Measurements from ENCODE around the gene DAAM2.
A peak's percentile ranks its signal among the peaks of the same experiment; 100 is the strongest.

Gene DAAM2

GRCh38 chr6:39808346-39808745 lies 16.2 kb downstream of the DAAM2 start:
- H3K9ac ChIP-seq (ENCODE audit: low read length): no peak overlapping the region
- no peak overlapping the region for H3K27ac ChIP-seq (ENCODE audit: low read depth, low read length)
- H3K9me3 ChIP-seq (ENCODE audit: low read length): no peaks in the 10 kb centered on the region
- no peaks in the 10 kb centered on the region for H3K27me3 ChIP-seq (ENCODE audit: control insufficient read depth in 1 of 2, insufficient read depth in 2 of 2, low read length in 2 of 2)
- H3K4me3 ChIP-seq (ENCODE audit: low read depth in 1 of 2, low read length in 2 of 2): no peak overlapping the region
- no peaks in the 10 kb centered on the region for H3K36me3 ChIP-seq (ENCODE audit: insufficient read depth, low read length)
- peaks cover 53% of the 10 kb centered on the region for H3K4me1 ChIP-seq (ENCODE audit: insufficient read depth, low read length)

- Histone ChIP-seq H3K27me3 (ENCODE audit: control insufficient read depth in 1 of 2, insufficient read depth in 2 of 2, low read length in 2 of 2) (no peaks in the 10 kb centered on the region), H3K27ac (ENCODE audit: low read depth, low read length) (no peak overlapping the region), H3K4me1 (ENCODE audit: insufficient read depth, low read length) (peaks cover 46% of the 10 kb centered on the region), H3K9me3 (ENCODE audit: low read length) (no peaks in the 10 kb centered on the region), H3K4me3 (ENCODE audit: low read depth in 1 of 2, low read length in 2 of 2) (no peak overlapping the region), H3K9ac (ENCODE audit: low read length) (no peak overlapping the region), H3K36me3 (ENCODE audit: insufficient read depth, low read length) (no peaks in the 10 kb centered on the region)
These were observed 16.8 kb downstream of the DAAM2 start for GRCh38 chr6:39808964-39809363.

- H3K4me1 ChIP-seq (ENCODE audit: insufficient read depth, low read length): peaks cover 48% of the 10 kb centered on the region
- no peaks in the 10 kb centered on the region for H3K27me3 ChIP-seq (ENCODE audit: control insufficient read depth in 1 of 2, insufficient read depth in 2 of 2, low read length in 2 of 2)
These were observed 19.7 kb downstream of the DAAM2 start for GRCh38 chr6:39811835-39812345.

GRCh38 chr6:39812496-39812852 lies 20.3 kb downstream of the DAAM2 start:
- no peak overlapping the region for H3K4me3 ChIP-seq (ENCODE audit: low read depth in 1 of 2, low read length in 2 of 2)
- H3K9ac ChIP-seq (ENCODE audit: low read length): no peak overlapping the region
- H3K36me3 ChIP-seq (ENCODE audit: insufficient read depth, low read length): peaks cover 9% of the 10 kb centered on the region
- no peaks in the 10 kb centered on the region for H3K27me3 ChIP-seq (ENCODE audit: control insufficient read depth in 1 of 2, insufficient read depth in 2 of 2, low read length in 2 of 2)
- H3K27ac ChIP-seq (ENCODE audit: low read depth, low read length): no peak overlapping the region
- no peaks in the 10 kb centered on the region for H3K9me3 ChIP-seq (ENCODE audit: low read length)
- H3K4me1 ChIP-seq (ENCODE audit: insufficient read depth, low read length): peaks cover 54% of the 10 kb centered on the region

More at GRCh38 chr6:39811835-39812345, 19.7 kb downstream of the DAAM2 start:
- Histone ChIP-seq H3K9ac (ENCODE audit: low read length) (no peak overlapping the region), H3K27ac (ENCODE audit: low read depth, low read length) (no peak overlapping the region), H3K9me3 (ENCODE audit: low read length) (no peaks in the 10 kb centered on the region), H3K36me3 (ENCODE audit: insufficient read depth, low read length) (peaks cover 9% of the 10 kb centered on the region), H3K4me3 (ENCODE audit: low read depth in 1 of 2, low read length in 2 of 2) (no peak overlapping the region)

- Histone ChIP-seq H3K9ac (ENCODE audit: low read length) (no peak overlapping the region), H3K27ac (ENCODE audit: low read depth, low read length) (no peak overlapping the region), H3K4me3 (ENCODE audit: low read depth in 1 of 2, low read length in 2 of 2) (no peak overlapping the region), H3K9me3 (ENCODE audit: low read length) (no peaks in the 10 kb centered on the region), H3K27me3 (ENCODE audit: control insufficient read depth in 1 of 2, insufficient read depth in 2 of 2, low read length in 2 of 2) (no peaks in the 10 kb centered on the region), H3K4me1 (ENCODE audit: insufficient read depth, low read length) (peaks cover 54% of the 10 kb centered on the region), H3K36me3 (ENCODE audit: insufficient read depth, low read length) (peaks cover 9% of the 10 kb centered on the region)
These were observed 20.8 kb downstream of the DAAM2 start for GRCh38 chr6:39812853-39813533.

DNA sequence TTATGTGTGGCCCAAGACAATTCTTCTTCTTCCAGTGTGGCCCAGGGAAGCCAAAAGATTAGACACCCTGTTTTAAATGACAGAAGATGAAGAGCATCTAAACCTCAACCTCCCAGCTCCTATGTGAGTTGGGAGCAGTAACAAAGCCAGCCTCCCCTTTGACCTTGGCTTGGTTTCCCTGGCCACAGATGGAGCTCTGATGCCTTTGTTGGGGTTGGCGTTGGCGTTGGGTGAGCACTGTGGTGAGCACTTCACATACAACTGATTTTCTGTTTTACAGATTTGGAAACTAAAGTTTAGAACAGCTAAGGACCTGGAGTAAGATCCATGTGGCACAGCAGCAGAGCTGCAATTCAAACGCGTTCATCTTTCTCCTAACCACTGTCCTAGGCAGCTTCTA lies 22.1 kb downstream of the DAAM2 start:
- H3K4me3 ChIP-seq (ENCODE audit: low read depth in 1 of 2, low read length in 2 of 2): no peak overlapping the region
- H3K4me1 ChIP-seq (ENCODE audit: insufficient read depth, low read length): peaks cover 51% of the 10 kb centered on the region
- H3K27ac ChIP-seq (ENCODE audit: low read depth, low read length): no peak overlapping the region
- H3K9ac ChIP-seq (ENCODE audit: low read length): no peak overlapping the region
- H3K36me3 ChIP-seq (ENCODE audit: insufficient read depth, low read length): peaks cover 9% of the 10 kb centered on the region
- H3K9me3 ChIP-seq (ENCODE audit: low read length): no peaks in the 10 kb centered on the region
- H3K27me3 ChIP-seq (ENCODE audit: control insufficient read depth in 1 of 2, insufficient read depth in 2 of 2, low read length in 2 of 2): no peaks in the 10 kb centered on the region

GRCh38 chr6:39815356-39815755 lies 23.2 kb downstream of the DAAM2 start:
- Histone ChIP-seq H3K4me3 (ENCODE audit: low read depth in 1 of 2, low read length in 2 of 2) (no peak overlapping the region), H3K9ac (ENCODE audit: low read length) (no peak overlapping the region), H3K4me1 (ENCODE audit: insufficient read depth, low read length) (peaks cover 56% of the 10 kb centered on the region), H3K36me3 (ENCODE audit: insufficient read depth, low read length) (peaks cover 9% of the 10 kb centered on the region), H3K9me3 (ENCODE audit: low read length) (no peaks in the 10 kb centered on the region), H3K27ac (ENCODE audit: low read depth, low read length) (no peak overlapping the region), H3K27me3 (ENCODE audit: control insufficient read depth in 1 of 2, insufficient read depth in 2 of 2, low read length in 2 of 2) (no peaks in the 10 kb centered on the region)

- H3K27me3 ChIP-seq (ENCODE audit: control insufficient read depth in 1 of 2, insufficient read depth in 2 of 2, low read length in 2 of 2): no peaks in the 10 kb centered on the region
- H3K9me3 ChIP-seq (ENCODE audit: low read length): no peaks in the 10 kb centered on the region
- peak overlapping the region; percentile 67 for H3K27ac ChIP-seq (ENCODE audit: low read depth, low read length)
These were observed 24.6 kb downstream of the DAAM2 start for GRCh38 chr6:39816747-39817146.

DNA sequence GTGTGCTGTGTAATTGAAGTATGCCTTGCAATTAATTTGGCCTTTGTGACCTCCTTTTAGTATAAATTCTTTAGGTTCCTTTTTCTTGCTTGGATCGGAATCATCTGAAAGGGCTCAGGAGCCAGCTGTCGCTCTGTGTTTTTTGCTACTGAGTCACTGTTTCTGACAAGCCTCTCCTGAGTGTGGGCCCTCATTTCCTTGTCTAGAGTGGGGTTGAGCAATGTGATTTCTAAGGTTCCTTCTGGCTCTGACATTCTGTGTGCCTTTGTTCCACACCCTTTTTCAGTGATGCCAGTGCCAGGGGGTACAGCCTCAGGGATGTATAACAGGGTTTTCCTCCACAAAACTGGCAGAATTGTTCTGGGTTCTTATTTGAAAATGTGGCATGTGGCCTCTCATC lies 26.5 kb downstream of the DAAM2 start:
- Histone ChIP-seq H3K9ac (ENCODE audit: low read length) (no peak overlapping the region), H3K27ac (ENCODE audit: low read depth, low read length) (no peak overlapping the region), H3K27me3 (ENCODE audit: control insufficient read depth in 1 of 2, insufficient read depth in 2 of 2, low read length in 2 of 2) (no peaks in the 10 kb centered on the region), H3K4me1 (ENCODE audit: insufficient read depth, low read length) (peaks cover 56% of the 10 kb centered on the region), H3K9me3 (ENCODE audit: low read length) (no peaks in the 10 kb centered on the region), H3K36me3 (ENCODE audit: insufficient read depth, low read length) (peaks cover 9% of the 10 kb centered on the region), H3K4me3 (ENCODE audit: low read depth in 1 of 2, low read length in 2 of 2) (no peak overlapping the region)

More at GRCh38 chr6:39816747-39817146, 24.6 kb downstream of the DAAM2 start:
- peaks cover 54% of the 10 kb centered on the region for H3K4me1 ChIP-seq (ENCODE audit: insufficient read depth, low read length)
- H3K9ac ChIP-seq (ENCODE audit: low read length): no peak overlapping the region
- no peak overlapping the region for H3K4me3 ChIP-seq (ENCODE audit: low read depth in 1 of 2, low read length in 2 of 2)
- peaks cover 9% of the 10 kb centered on the region for H3K36me3 ChIP-seq (ENCODE audit: insufficient read depth, low read length)

DNA sequence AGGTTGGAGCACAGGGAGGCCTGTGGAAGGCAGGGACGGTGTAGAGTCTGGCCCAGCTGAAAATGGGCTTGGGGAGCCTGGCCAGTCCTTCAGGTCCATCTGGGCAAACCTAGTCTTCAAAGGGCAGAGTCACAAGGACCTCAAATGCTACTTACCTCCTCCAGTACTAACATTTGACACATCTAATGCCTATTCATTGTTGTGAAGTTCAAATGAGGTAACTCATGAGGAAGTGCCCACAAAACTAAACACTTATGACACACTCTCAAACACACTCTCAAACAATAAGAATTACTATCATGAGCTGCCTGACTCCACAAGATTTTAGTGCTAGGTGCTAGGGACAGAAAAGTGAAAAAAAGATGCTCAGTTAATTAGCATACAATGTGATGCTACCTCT lies 27.1 kb downstream of the DAAM2 start:
- Histone ChIP-seq H3K9me3 (ENCODE audit: low read length) (no peaks in the 10 kb centered on the region), H3K4me3 (ENCODE audit: low read depth in 1 of 2, low read length in 2 of 2) (no peak overlapping the region), H3K27me3 (ENCODE audit: control insufficient read depth in 1 of 2, insufficient read depth in 2 of 2, low read length in 2 of 2) (no peaks in the 10 kb centered on the region), H3K36me3 (ENCODE audit: insufficient read depth, low read length) (peaks cover 9% of the 10 kb centered on the region), H3K9ac (ENCODE audit: low read length) (no peak overlapping the region), H3K27ac (ENCODE audit: low read depth, low read length) (no peak overlapping the region), H3K4me1 (ENCODE audit: insufficient read depth, low read length) (peaks cover 61% of the 10 kb centered on the region)

DNA sequence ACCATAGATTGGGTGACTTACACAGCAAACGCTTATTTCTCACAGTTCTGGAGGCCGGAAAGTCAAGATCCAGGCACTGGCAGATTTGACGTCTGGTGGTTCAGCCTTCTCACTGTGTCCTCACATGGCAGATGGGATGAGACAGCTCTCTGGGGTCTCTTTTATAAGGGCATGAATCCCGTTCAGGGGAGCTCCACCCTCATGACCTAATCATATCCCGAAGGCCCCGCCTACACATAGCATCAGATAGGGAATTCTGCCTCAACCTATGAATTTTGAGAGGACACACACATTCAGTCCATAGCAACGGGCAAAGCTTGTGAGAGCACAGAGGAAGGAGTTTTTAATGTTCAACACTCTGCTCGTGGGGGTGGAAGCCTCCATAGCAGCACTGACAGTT lies 27.5 kb downstream of the DAAM2 start:
- H3K27ac ChIP-seq (ENCODE audit: low read depth, low read length): no peak overlapping the region
- no peak overlapping the region for H3K4me3 ChIP-seq (ENCODE audit: low read depth in 1 of 2, low read length in 2 of 2)
- H3K27me3 ChIP-seq (ENCODE audit: control insufficient read depth in 1 of 2, insufficient read depth in 2 of 2, low read length in 2 of 2): no peaks in the 10 kb centered on the region
- no peak overlapping the region for H3K9ac ChIP-seq (ENCODE audit: low read length)
- H3K4me1 ChIP-seq (ENCODE audit: insufficient read depth, low read length): peaks cover 66% of the 10 kb centered on the region
- peaks cover 9% of the 10 kb centered on the region for H3K36me3 ChIP-seq (ENCODE audit: insufficient read depth, low read length)
- H3K9me3 ChIP-seq (ENCODE audit: low read length): no peaks in the 10 kb centered on the region

DNA sequence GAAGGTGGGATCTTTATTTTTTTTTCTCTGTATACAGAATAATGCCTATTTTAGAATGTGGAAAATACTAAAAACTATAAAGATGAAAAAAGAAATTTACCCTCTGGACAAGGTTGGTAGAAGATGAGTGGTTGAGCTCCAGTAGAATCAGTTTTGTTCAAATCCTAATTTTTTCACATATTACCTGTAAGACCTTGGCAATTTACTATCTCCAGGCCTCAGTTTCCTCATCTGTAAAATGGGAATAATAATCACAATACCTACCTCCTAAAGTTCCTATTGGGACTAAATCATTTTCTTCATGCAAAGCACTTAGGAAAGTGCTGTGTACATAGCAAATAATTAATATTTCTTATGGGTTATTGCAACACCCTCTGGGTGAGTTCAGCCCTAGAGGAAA lies 28.4 kb downstream of the DAAM2 start:
- Histone ChIP-seq H3K9ac (ENCODE audit: low read length) (no peak overlapping the region), H3K27ac (ENCODE audit: low read depth, low read length) (no peak overlapping the region), H3K4me1 (ENCODE audit: insufficient read depth, low read length) (peaks cover 70% of the 10 kb centered on the region), H3K9me3 (ENCODE audit: low read length) (no peaks in the 10 kb centered on the region), H3K27me3 (ENCODE audit: control insufficient read depth in 1 of 2, insufficient read depth in 2 of 2, low read length in 2 of 2) (no peaks in the 10 kb centered on the region), H3K4me3 (ENCODE audit: low read depth in 1 of 2, low read length in 2 of 2) (no peak overlapping the region), H3K36me3 (ENCODE audit: insufficient read depth, low read length) (peaks cover 3% of the 10 kb centered on the region)

Measured in muscle layer of colon (tissue), 2 donors.